Measurements from ENCODE around the gene AOC3.
"Not testable (repeated sequence)": the region's sequence is repeated elsewhere in the genome, so short reads cannot be mapped to it uniquely, and the experiment has no call there.

The AOC3 gene

GRCh38 chr17:42898147-42898811 is 47.3 kb downstream of the AOC3 start:
- no peak for DNase-seq

- not testable (repeated sequence) for DNase-seq
Measured at GRCh38 chr17:42899981-42900380, 49.0 kb downstream of the AOC3 start.

GRCh38 chr17:42900460-42901331 is 49.7 kb downstream of the AOC3 start, which contains the start of gene G6PC1:
G6PC1 (plus strand) TSS chr17:42900799; CDS start chr17:42900877, 78 bp downstream.
- no peak for DNase-seq

GRCh38 chr17:42901535-42902229 is 50.7 kb downstream of the AOC3 start:
- no peak for DNase-seq

GRCh38 chr17:42904110-42904469 is 53.1 kb downstream of the AOC3 start:
- DNase-seq = no peak

GRCh38 chr17:42906772-42907446 is 55.9 kb downstream of the AOC3 start:
- DNase-seq = no peak

Data from CD4-positive, alpha-beta T cell treated with Interleukin-10 for 1 hour (primary cell).